Breast epithelium (tissue), 4 donors: Measurements from ENCODE around the gene NID2. TPM values are rescaled to one million over a fixed set of nuclear protein-coding genes. Genes with fewer than 3 reads are reported as not detected.
A peak's percentile ranks its signal among the peaks of the same experiment; 100 is the strongest.

ENCODE experiments used
- DNase-seq, 2 donors: peaks; one replicate each; pipeline ENCODE4 v3.0.0-alpha.2; 2019; ENCODE audit warnings: low spot score in 2 of 2
- H3K27ac ChIP-seq, 2 donors: fragments of 200-600 bp; sonication (generic) in 1 of 2; one replicate each; pipeline ENCODE4 v1.5.1; 2016 to 2019; ENCODE audit warnings: mild to moderate bottlenecking in 1 of 2
- H3K27me3 ChIP-seq, 2 donors: fragments of 200-600 bp; sonication (generic) in 1 of 2; one replicate each; pipeline versions ENCODE4 v1.5.1 to v1.6.0; 2017 to 2019; ENCODE audit warnings: control low read depth in 1 of 2, mild to moderate bottlenecking in 1 of 2
- H3K36me3 ChIP-seq: fragments of 200-600 bp; one replicate; pipeline ENCODE4 v1.5.1; 2019
- H3K4me1 ChIP-seq, 2 donors: fragments of 200-600 bp; sonication (generic); one replicate each; pipeline ENCODE4 v1.5.1; 2016 to 2019; ENCODE audit warnings: control low read depth in 1 of 2
- H3K4me3 ChIP-seq, 3 donors: fragments of 200-600 bp; sonication (generic); 1 replicate in 2 of 3; 2 replicates in 1 of 3; pipeline ENCODE4 v1.5.1; 2016 to 2019; ENCODE audit warnings: mild to moderate bottlenecking in 3 of 3, moderate library complexity in 2 of 3
- H3K9me3 ChIP-seq, 2 donors: fragments of 200-600 bp; sonication (generic) in 1 of 2; one replicate each; pipeline ENCODE4 v1.5.1; 2016 to 2019; ENCODE audit warnings: control low read depth in 1 of 2
- CTCF ChIP-seq, 3 donors: fragments of 450-650 bp; IDR thresholded peaks; one replicate each; pipeline ENCODE4 v1.5.1; 2016 to 2017; ENCODE audit warnings: antibody characterized with exemption in 3 of 3, mild to moderate bottlenecking in 3 of 3, moderate library complexity in 3 of 3
- POLR2A ChIP-seq: fragments of 450-650 bp; IDR thresholded peaks from one replicate; pipeline ENCODE4 v1.6.1; 2016; ENCODE audit warnings: antibody characterized with exemption, mild to moderate bottlenecking, moderate library complexity
- POLR2AphosphoS5 ChIP-seq, 3 donors: sonication (generic); formaldehyde crosslinking; IDR thresholded peaks; one replicate each; pipeline ENCODE4 v1.6.1; 2017; ENCODE audit warnings: antibody characterized with exemption in 3 of 3
- intact Hi-C: fragments of 100-400 bp; cut with DNase I; formaldehyde crosslinking; loops from one replicate; pipeline ENCODE4 v1.15.1; 2023; ENCODE audit warnings: low total_unique reads
- total RNA-seq, 3 donors: library from RNA; depleted of rRNA; stranded (reverse); fragments of >200 nt; gene quantifications; one replicate each; pipeline ENCODE4 v1.1.0, GENCODE V29; 2016

Gene NID2
- total RNA-seq, 3 donors from 2014 or later, result 10.9 to 30.8 (median 14.2) TPM

DNA sequence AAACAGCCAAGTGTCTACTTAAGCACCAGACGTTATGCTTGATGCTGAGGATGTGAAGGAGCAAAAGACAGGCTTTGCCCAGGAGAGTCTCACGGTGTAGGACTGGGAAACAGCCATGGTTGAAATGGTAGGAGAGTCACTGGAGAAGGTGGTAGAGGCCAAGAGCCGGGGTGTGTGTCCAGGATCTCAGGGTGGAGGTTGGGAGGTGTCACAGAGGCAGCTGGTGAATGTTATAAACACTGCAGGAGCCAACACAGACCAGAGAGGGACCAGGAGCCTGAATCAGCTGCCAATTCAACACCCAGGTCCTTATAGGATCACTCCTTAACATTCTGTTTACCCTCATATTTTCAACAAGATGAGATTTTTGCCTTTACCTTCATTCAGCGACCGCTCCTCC lies 7.5 kb downstream of the NID2 start:
- no peaks in the 10 kb centered on the region for H3K4me1 ChIP-seq
- intact Hi-C loops, result no loop called here
- H3K27me3 ChIP-seq, result peaks cover 0 to 5% of the 10 kb centered on the region in 2 donors
- no peak for DNase-seq
- H3K4me3 ChIP-seq, result no peak overlapping the region
- no peaks in the 10 kb centered on the region for H3K36me3 ChIP-seq
- H3K27ac ChIP-seq, result peak overlapping the region; percentile 13 to 41
- H3K9me3 ChIP-seq, result no peaks in the 10 kb centered on the region
- TF ChIP-seq POLR2A, result no peak
- TF ChIP-seq POLR2AphosphoS5 (IDR thresholded peaks at IDR 0.05), result no peak
- no peak for TF ChIP-seq CTCF (IDR thresholded peaks at IDR 0.05)

DNA sequence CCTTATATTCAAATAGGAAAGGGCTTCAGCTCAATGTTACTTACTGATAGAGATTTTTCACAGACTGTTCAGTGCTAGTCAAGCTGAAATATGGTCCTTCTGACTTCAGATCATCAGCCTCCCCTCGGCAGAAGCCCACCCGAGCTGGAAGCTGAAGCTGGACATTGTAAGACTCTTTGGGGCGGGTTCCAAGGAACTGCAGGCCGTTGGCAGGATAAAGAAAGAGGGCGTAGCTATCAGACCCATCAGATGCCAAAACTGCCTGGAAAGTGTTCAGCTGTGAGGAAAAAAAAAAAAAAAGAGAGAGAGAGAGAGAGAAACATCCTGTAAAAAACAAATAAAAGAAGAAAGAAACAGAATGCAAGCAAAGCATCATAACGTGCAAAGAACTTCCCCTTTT lies 8.8 kb downstream of the NID2 start:
- peaks cover 0 to 5% of the 10 kb centered on the region in 2 donors for H3K27me3 ChIP-seq
- intact Hi-C loops, result no loop called here
- H3K9me3 ChIP-seq, result no peaks in the 10 kb centered on the region
- no peaks in the 10 kb centered on the region for H3K4me1 ChIP-seq
- H3K36me3 ChIP-seq, result no peaks in the 10 kb centered on the region
- TF ChIP-seq POLR2A (no peak), CTCF (IDR thresholded peaks at IDR 0.05) (no peak)
- DNase-seq, result no peak
- H3K27ac ChIP-seq, result no peak overlapping the region
- H3K4me3 ChIP-seq, result no peak overlapping the region

- intact Hi-C loops, result no loop called here
- no peak overlapping the region for H3K27ac ChIP-seq
Observed at GRCh38 chr14:52059649-52060048, 9.2 kb downstream of the NID2 start.

DNA sequence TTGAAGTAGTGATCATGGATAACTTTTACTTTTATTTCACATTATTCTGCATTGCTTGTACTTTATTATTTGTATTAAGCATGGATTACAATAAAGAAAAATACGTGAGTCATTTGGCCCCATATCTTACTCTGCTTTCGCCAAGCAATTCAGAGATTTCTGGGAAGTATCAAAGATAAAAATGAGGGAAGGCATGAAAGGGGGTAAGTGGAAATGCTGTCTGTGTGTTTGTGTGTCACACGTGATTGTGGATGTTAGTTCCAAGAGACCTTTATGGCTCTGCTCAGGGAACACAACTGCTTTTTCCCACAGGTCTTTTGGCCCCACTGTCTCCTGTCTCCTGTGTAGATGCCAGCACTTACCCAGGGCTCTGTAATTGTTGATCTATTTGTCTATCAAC lies 10.5 kb downstream of the NID2 start:
- H3K27ac ChIP-seq, result no peak overlapping the region
- intact Hi-C loops, result no loop called here

More at GRCh38 chr14:52059649-52060048, 9.2 kb downstream of the NID2 start:
- H3K27me3 ChIP-seq, result peaks cover 0 to 5% of the 10 kb centered on the region in 2 donors
- H3K9me3 ChIP-seq, result no peaks in the 10 kb centered on the region
- no peak overlapping the region for H3K4me3 ChIP-seq
- TF ChIP-seq CTCF (IDR thresholded peaks at IDR 0.05) (no peak), POLR2A (no peak)
- DNase-seq, result no peak
- H3K4me1 ChIP-seq, result no peaks in the 10 kb centered on the region
- no peaks in the 10 kb centered on the region for H3K36me3 ChIP-seq

GRCh38 chr14:52055167-52055566 lies 13.7 kb downstream of the NID2 start:
- TF ChIP-seq POLR2A (no peak), POLR2AphosphoS5 (IDR thresholded peaks at IDR 0.05) (no peak), CTCF (IDR thresholded peaks at IDR 0.05) (no peak)
- Histone ChIP-seq H3K36me3 (no peaks in the 10 kb centered on the region), H3K27ac (peak overlapping the region in 1 of 2 donors; percentile 83), H3K27me3 (no peaks in the 10 kb centered on the region), H3K4me3 (no peak overlapping the region), H3K4me1 (peaks cover 0 to 6% of the 10 kb centered on the region in 2 donors), H3K9me3 (no peaks in the 10 kb centered on the region)
- no peak for DNase-seq
- intact Hi-C loops, result loop anchor here (2.0 kb wide), 1 partner anchor 74 kb away; no protein-coding TSS in a partner anchor

More for the DNA sequence above, 10.5 kb downstream of the NID2 start:
- H3K27me3 ChIP-seq, result peaks cover 0 to 5% of the 10 kb centered on the region in 2 donors
- no peak overlapping the region for H3K4me3 ChIP-seq
- no peaks in the 10 kb centered on the region for H3K36me3 ChIP-seq
- no peaks in the 10 kb centered on the region for H3K9me3 ChIP-seq
- no peak for DNase-seq
- TF ChIP-seq POLR2A (no peak), CTCF (IDR thresholded peaks at IDR 0.05) (no peak), POLR2AphosphoS5 (IDR thresholded peaks at IDR 0.05) (no peak)
- H3K4me1 ChIP-seq, result no peaks in the 10 kb centered on the region
